Stimulated activated CD8-positive, alpha-beta memory T cell treated with anti-CD3 and anti-CD28 coated beads, Interleukin-2, amount 100 ng/mL, for 1 hour (primary cell): Measurements from ENCODE around the gene MAML2.

Experiments used
- DNase-seq, 2 donors: peaks; one replicate each; pipeline ENCODE4 v3.0.0-alpha.2; 2020; ENCODE audit warnings: low read depth in 2 of 2

MAML2 gene

GRCh38 chr11:96102664-96103078 lies 240.3 kb downstream of the MAML2 start:
- DNase-seq, result no peak

- no peak for DNase-seq
Observed at GRCh38 chr11:96101146-96101545, 241.8 kb downstream of the MAML2 start.

- DNase-seq, result no peak
Observed at GRCh38 chr11:96098511-96099241, 244.3 kb downstream of the MAML2 start.

DNA sequence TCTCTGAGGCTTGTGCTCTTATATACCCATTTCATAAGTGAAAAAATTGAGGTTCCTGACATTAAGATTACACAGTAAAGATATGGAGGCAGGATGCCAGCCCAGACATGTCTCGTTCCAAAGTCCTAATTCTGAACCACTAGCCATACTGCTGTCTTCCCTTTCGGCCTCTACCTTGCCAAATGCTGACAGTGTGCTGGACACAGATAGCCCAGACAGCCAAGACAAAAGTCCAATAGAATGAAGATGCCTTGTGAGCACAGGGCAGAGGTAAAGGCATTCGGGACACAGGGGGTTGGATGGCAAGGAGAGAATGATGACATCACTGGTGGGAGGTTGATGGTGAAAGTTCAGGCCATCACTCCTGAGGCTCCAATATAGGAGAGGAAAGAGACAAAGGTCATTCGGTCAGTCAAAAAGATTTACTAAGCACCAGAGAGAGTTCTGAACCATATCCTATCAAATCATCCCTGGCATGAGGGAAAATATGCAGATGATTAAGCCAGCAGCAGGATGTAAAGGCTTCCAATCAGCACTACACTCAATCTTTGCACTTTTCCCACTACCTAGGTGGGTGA lies 245.1 kb downstream of the MAML2 start:
- no peak for DNase-seq

- no peak for DNase-seq
Observed at GRCh38 chr11:96096360-96096759, 246.6 kb downstream of the MAML2 start.

GRCh38 chr11:96095884-96096303 lies 247.1 kb downstream of the MAML2 start:
- no peak for DNase-seq

DNA sequence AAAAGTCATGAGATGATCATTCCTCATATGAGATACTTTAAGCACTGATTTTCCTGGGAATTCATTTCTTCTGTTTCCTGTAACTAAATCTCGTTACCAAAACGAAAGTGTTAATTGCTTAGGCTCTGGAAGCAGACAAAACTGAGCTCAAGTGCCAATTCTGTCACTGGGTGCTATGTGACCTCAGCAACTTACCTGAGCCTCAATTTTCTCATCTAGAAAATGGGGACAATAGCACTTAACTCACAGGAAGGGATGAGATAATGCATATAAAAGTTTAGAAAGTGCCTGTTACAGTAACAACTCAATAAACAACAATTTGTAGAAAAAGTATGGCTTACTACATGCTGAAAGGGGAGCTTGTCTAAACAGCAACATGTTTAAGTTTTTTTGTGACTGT lies 248.8 kb downstream of the MAML2 start:
- DNase-seq, result no peak

DNA sequence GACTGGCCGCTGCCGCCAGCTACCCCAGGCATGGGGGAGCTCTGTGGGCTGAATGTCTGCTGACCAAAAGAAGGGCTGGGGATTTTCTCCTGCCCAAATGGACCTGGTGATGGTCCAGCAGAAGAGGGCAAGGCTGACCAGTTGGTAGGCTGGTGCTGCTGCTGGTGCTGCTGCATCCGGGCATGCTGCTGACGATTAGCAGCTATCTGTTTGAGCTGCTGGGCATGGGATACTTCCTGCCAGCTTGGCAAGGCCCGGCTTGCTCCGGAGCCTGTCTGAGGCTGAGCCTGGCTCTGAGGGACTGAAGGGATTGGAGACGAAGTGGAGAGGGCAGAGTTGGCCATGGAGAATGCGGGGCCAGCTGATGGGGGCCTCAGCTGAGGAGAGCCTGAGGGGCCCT lies 250.5 kb downstream of the MAML2 start:
- no peak for DNase-seq

- DNase-seq, result no peak
Observed at GRCh38 chr11:96091476-96091875, 251.5 kb downstream of the MAML2 start.

DNA sequence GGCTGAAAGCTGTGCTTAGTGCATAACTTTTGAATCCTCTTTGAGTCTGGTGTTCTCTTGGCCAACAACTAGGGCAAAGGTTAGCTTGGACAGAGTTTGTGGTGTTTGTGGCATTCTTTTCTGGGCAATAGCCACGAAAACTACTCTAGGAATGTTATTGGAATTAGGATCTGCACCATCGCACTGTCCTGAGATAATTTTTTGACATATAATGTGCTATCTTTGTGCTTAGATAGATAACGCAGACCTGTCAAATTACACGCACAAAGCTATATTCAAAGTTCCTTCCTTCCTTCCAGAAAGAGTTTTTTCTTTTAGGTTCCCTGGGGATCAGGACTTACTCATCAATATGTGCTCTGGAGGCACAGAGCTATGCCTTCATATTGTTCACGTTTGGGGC lies 252.3 kb downstream of the MAML2 start:
- no peak for DNase-seq

DNA sequence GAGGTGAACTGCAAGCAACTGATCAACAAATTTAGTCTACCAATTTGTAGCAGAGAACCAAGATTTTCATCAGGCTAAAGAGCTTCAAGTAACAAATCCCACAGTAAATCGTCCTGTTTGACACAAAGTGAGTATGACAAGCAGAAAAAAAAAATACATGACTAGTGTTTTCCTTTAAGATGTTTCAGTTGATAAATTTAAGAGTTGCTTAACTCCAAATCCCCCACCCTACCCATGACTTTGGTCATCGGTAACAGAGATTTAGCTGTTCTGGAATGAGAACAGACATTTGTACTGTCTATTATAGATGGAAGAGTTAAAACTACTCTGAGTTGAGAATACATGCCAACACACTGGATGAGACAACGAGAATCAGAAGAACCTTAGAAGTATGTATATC lies 254.1 kb downstream of the MAML2 start:
- no peak for DNase-seq

GRCh38 chr11:96086111-96086510 lies 256.9 kb downstream of the MAML2 start:
- DNase-seq, result no peak

- no peak for DNase-seq
Observed at GRCh38 chr11:96085319-96085930, 257.6 kb downstream of the MAML2 start.

- DNase-seq, result no peak
Observed at GRCh38 chr11:96084610-96085318, 258.2 kb downstream of the MAML2 start.

DNA sequence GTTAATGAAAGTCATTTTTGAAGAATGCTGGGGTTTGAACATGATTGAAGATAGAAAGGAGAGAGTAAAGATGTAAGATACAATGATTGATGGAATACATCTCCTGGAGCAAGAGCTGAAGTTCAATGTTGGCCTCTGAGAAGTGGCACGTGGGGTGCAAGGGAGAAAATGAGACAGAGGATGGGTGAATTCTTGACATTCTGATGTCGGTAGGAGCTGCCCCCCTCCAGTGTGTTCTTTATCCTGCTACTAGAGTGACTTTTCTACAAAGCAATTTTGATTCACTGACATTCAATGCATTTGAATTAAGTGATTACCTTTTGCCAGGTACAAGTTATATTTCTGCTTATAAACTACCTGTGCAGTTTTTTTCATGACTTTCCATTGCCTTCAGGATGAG lies 260.1 kb downstream of the MAML2 start:
- no peak for DNase-seq

DNA sequence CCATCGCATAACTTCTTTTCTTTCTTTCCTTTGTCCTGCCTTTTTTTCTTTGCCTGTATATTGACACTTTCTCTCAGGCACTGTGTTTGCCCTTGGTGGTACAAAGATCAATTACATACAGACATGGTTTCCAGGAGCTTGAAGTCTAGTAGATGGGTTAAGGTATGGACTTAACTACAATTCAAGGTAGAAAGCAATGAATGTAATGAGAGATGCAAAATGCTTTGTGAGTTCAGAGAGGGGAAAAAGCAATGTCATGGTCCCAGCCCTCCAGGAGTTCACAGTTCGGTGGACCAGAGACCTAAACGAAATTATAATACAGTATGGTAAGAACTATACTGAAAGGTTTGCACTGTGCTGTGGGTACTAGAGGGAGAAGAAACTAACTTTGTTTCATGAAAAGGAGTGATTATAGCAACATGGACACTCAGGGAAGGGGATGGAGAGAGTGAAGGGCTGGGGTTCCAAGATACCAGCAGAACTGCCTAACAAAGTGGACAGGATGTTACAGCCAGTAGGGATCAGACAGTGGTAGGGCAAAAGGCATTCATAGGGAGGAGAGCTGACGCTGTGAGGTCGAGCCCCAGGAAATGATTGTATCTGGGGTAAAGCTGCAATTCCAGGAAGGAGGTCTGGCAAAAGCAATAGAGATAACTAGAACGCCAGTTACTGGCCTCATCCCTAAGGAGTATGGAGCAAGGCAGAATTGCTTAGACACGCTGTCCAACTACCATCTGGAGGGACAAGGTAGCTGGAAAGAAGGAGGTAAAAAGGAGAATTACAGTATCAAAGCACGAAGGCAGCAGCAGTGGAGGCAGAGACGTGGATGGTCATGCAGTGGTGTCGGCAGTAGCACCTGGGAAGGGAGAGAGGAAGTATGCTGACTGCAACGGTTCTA lies 260.7 kb downstream of the MAML2 start:
- no peak for DNase-seq

- no peak for DNase-seq
Observed at GRCh38 chr11:96081561-96081960, 261.4 kb downstream of the MAML2 start.

GRCh38 chr11:96079691-96080090 lies 263.3 kb downstream of the MAML2 start:
- no peak for DNase-seq

GRCh38 chr11:96075532-96075959 lies 267.4 kb downstream of the MAML2 start:
- DNase-seq, result no peak

- DNase-seq, result no peak
Observed at GRCh38 chr11:96074551-96075310, 268.3 kb downstream of the MAML2 start.

DNA sequence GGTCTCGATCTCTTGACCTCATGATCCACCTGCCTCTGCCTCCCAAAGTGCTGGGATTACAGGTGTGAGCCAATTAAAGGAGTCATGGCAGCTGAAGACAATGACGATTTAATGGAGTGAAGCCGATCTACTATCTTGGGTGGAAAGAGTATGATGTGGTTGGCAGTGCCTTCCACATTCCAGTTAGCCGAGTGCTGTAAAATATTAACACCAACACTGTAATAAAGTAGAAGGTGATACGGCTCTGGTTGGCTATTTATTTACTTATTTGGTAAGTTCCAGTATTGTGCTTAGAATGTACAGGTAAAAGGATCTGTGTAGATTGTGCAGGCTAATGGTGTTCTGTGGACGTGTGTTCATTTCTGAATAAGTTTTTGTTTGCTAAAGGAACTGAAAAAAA lies 269.5 kb downstream of the MAML2 start:
- no peak for DNase-seq
